Stimulated activated CD4-positive, alpha-beta T cell treated with anti-CD3 and anti-CD28 coated beads, Interleukin-12 subunit alpha, Interleukin-12 subunit beta, amount 100 ng/mL, for 4 hours (primary cell): ENCODE data around the gene ARSI.

Experiments used
- DNase-seq: peaks from one replicate; pipeline ENCODE4 v3.0.0-alpha.2; 2020

Gene ARSI

GRCh38 chr5:150325426-150325825 lies 22.7 kb upstream of the ARSI start:
- no peak for DNase-seq

- no peak for DNase-seq
These were observed 21.1 kb upstream of the ARSI start for GRCh38 chr5:150323819-150324218.

- no peak for DNase-seq
These were observed 20.4 kb upstream of the ARSI start for GRCh38 chr5:150323092-150323491.

DNA sequence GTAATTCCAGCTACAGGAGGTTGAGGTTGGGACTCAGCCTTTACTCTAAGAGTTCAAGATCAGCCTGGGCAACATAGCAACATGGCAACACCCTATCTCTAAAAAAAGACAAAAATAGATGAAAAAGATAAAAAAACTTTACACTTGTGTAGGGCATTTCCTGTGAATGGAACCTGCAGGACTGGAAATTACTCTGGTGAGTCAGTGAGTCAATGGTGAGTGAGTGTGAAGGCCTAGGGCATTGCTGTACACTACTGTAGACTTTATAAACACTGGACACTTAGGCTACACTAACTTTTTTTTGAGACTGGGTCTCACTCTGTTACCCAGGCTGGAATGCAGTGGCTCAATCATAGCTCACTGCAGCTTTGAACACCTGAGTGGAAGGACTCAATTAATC lies 19.5 kb upstream of the ARSI start:
- no peak for DNase-seq

DNA sequence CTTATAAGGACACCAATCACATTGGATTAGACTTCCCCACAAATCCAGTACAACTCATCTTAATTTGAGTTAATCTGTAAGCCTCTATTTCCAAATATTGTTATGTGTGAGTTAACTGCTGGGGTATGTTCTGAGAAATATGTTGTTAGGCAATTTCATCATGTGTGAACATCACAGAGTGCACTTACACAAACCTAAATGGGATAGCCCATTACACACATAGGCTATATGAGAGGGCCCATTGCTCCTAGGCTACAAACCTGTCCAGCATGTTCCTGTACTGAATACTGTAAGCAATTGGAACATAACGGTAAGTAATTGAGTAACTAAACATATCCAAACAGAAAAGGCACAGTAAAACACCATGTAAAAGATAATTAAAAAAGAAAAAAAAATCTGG lies 19.1 kb upstream of the ARSI start:
- DNase-seq: no peak

- no peak for DNase-seq
These were observed 18.5 kb upstream of the ARSI start for GRCh38 chr5:150321211-150321610.

DNA sequence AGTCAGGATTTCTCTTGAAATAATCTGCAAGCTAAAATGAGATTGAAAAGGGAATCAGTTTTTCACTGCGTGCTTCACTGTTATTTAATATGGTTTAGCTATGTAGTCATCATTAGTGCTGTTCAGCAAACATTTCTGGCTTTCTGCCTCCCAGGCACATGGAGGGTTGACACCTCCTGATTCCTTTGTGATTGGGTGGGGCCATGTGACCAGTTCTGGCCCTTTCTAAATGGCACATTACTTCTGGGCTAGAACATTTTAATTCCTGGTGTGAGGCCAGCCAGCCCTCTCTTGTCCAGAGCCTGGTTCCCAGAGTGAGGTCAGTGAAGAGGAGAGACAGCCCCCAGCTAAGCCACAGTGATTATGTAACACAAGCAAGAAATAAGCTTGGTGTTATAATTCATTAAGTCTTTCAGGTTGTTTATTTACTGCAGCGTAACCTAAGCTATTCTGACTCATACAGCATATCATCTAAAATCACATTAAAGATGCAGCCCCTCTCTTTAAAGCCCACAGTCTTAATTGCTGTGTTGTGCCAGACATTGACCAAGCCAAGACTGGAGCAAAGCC lies 17.4 kb upstream of the ARSI start:
- DNase-seq: no peak

GRCh38 chr5:150319484-150319790 lies 16.7 kb upstream of the ARSI start:
- DNase-seq: no peak

DNA sequence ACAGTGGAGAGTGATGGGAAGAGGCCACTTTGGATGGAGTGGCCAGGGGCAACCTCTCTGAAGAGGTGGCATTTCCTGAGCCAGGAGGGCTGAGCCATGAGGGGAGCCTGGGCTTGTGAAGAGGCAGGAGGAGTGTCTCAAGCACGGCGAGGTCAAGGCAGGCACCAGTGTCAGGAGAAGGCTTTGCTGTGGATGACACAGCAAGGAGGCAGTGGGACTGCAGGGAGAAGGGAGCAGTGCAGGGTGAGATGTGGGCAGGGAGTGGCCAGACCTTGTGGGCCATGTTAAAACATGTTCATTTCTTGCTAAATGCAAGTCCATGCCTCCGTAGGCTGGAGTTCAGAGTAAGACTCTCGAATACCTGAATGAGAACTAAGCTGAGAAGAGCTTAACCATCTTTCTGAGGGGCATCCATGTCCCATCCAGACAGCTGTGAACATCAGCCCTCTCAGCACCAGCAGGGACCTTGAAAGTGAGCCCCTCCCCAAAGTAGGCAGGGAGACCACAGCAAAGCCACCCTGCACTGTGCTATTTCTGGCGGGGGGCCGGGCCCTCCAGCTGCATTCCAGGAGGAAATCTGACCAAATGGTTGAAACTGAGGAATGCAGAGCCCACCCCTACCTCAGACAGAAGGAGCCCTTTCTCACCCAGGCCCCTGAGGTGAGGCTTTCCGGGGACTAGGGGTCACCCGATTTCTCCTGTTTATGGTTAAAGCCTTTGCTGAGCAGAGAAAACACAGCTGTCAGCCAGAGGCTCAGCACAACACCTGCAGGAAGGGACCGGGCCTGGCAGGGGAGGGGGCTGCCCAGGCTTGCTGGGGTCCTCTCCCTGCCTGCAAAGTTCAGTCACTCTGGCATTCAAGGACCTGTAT lies 16.1 kb upstream of the ARSI start:
- DNase-seq: no peak

GRCh38 chr5:150317048-150318003 lies 14.6 kb upstream of the ARSI start:
- no peak for DNase-seq

- DNase-seq: no peak
These were observed 13.6 kb upstream of the ARSI start for GRCh38 chr5:150316320-150316719.

GRCh38 chr5:150315245-150315644 lies 12.5 kb upstream of the ARSI start:
- no peak for DNase-seq

GRCh38 chr5:150313921-150314716 lies 11.4 kb upstream of the ARSI start:
- DNase-seq: no peak

- DNase-seq: no peak
These were observed 10.8 kb upstream of the ARSI start for GRCh38 chr5:150313501-150313900.

DNA sequence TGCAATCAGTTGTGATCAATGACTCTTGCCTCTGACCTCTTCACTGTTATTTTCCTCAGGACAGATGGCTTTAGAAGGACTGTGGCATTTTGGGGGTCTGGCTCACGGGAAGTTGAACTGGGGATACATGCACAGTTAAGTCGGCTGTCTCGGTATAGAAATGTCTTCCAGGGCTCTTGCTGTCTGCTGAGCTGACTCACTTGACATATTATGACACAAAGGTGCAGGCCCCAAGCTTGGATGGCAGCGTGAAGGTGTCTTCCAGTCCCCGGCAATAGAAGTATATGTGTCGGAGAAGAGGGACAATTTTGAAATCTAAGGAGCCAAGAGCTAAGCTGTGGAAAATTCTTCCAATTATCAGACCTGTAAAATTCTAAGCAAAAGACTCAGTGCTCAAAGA lies 9.8 kb upstream of the ARSI start:
- no peak for DNase-seq

- no peak for DNase-seq
These were observed 8.4 kb upstream of the ARSI start for GRCh38 chr5:150311015-150311692.

DNA sequence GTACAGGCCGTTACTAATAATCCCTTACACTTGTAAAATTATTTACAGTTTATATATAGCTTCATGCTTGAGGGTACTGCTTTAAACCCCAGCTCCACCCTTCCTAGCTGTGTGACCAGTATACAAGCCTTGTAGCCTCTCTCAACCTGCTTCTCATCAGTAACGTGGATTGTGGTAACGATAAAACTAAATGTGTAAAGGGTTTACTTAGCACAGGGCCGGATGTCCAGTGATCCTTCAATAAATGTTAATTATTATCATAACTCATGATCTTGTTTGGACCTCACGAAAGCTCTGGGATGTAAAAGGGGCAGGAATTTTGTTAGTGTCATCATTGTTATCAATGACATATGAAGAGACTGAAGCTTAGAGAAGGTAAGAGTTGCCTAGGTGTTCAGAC lies 7.5 kb upstream of the ARSI start:
- no peak for DNase-seq

- DNase-seq: no peak
These were observed 7.2 kb upstream of the ARSI start for GRCh38 chr5:150309886-150310239.

- no peak for DNase-seq
These were observed 6.6 kb upstream of the ARSI start for GRCh38 chr5:150309101-150309885.

DNA sequence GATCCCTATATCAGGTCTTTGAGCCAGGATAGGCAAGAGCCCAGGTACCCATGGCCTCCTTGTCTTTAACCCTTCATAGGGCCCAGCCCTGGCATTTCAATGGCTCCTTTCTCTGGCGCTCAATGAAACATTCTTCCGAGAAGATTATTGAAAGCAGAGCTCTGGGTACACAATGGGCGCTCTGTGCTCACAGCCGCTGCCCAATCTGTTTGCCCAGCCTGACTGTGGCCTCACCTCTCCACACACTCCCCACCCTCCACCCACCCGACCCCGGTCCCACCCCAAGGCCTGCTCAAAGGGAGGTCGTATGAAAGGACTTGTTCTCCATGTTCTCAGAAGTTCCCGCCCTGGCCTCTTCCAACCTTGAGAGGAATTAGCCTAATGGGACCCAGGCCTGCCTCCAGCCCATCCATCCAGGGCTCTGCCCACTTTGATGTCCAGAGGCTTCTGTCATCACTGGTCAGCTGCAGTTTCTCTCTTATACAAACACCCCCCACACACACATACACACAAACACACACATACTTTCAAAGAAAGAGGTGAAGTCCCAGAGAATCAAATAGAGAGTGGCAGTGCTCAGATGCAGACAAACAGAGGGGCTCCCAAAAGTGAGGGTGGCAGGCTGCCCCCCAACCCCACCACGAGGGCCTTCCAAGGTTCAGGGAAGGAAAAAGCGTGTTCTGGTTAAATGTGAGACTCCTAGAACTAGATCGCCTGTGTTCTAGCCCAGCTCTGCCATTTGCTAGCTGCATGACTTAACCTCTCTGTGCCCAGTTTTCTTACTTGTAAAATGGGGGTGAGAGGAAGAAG lies 5.1 kb upstream of the ARSI start:
- no peak for DNase-seq

GRCh38 chr5:150306775-150307174 lies 4.1 kb upstream of the ARSI start:
- no peak for DNase-seq
